Omental fat pad (tissue), 4 donors: Measurements from ENCODE around the gene LAYN. TPM values are rescaled to one million over a fixed set of nuclear protein-coding genes. Genes with fewer than 3 reads are reported as not detected.

Experiments
- ATAC-seq: fragments of 150-250 bp; one replicate; pipeline ENCODE4 v1.9.1; 2016; ENCODE audit warnings: mild to moderate bottlenecking, moderate library complexity; ENCODE audit not compliant: low FRiP score
- DNase-seq: peaks from one replicate; pipeline ENCODE4 v3.0.0-alpha.2; 2019; ENCODE audit warnings: low spot score
- CTCF ChIP-seq, 3 donors: fragments of 450-650 bp; IDR thresholded peaks; one replicate each; pipeline ENCODE4 v1.5.1; 2016 to 2017; ENCODE audit warnings: antibody characterized with exemption in 3 of 3, mild to moderate bottlenecking in 3 of 3, moderate library complexity in 2 of 3
- total RNA-seq, 4 donors: library from RNA; depleted of rRNA; stranded (reverse); fragments of >200 nt; gene quantifications; one replicate each; pipeline ENCODE4 v1.1.0, GENCODE V29; 2016

Gene LAYN
- total RNA-seq, 4 donors from 2014 or later, result 10.2 to 23.8 (median 15.4) TPM

GRCh38 chr11:111528557-111528956, 12.0 kb upstream of the LAYN start:
- no peak for ATAC-seq
- DNase-seq, result no peak
- TF ChIP-seq CTCF (IDR thresholded peaks at IDR 0.05), result no peak

- ATAC-seq, result no peak
- no peak for TF ChIP-seq CTCF (IDR thresholded peaks at IDR 0.05)
- DNase-seq, result no peak
Observed at GRCh38 chr11:111530091-111530490, 10.4 kb upstream of the LAYN start.

GRCh38 chr11:111531136-111531535, 9.4 kb upstream of the LAYN start:
- no peak for ATAC-seq

GRCh38 chr11:111531687-111532364, 8.7 kb upstream of the LAYN start:
- no peak for TF ChIP-seq CTCF (IDR thresholded peaks at IDR 0.05)
- ATAC-seq, result peak; percentile 72
- no peak for DNase-seq

More at GRCh38 chr11:111531136-111531535, 9.4 kb upstream of the LAYN start:
- TF ChIP-seq CTCF (IDR thresholded peaks at IDR 0.05), result no peak
- DNase-seq, result no peak

GRCh38 chr11:111532365-111532709, 8.2 kb upstream of the LAYN start:
- DNase-seq, result no peak
- TF ChIP-seq CTCF (IDR thresholded peaks at IDR 0.05), result no peak
- ATAC-seq, result no peak

- DNase-seq (no peak), ATAC-seq (no peak)
- TF ChIP-seq CTCF (IDR thresholded peaks at IDR 0.05), result no peak
Observed at GRCh38 chr11:111535281-111535680, 5.2 kb upstream of the LAYN start.

- no peak for ATAC-seq
- no peak for TF ChIP-seq CTCF (IDR thresholded peaks at IDR 0.05)
Observed at GRCh38 chr11:111537336-111537860, 3.1 kb upstream of the LAYN start.

More at GRCh38 chr11:111537336-111537860, 3.1 kb upstream of the LAYN start:
- DNase-seq, result no peak
